HG02763 (cell line): ENCODE results near the gene RALGPS2.

Source experiments
- ATAC-seq: cut with Tn5 transposase; IDR thresholded peaks from one replicate; pipeline ENCODE4 v1.9.1; 2021; ENCODE audit warnings: mild to moderate bottlenecking, moderate library complexity; ENCODE audit not compliant: unreplicated experiment

Gene RALGPS2

GRCh38 chr1:178862416-178862815 is 137.4 kb downstream of the RALGPS2 start:
- no peak for ATAC-seq

GRCh38 chr1:178862864-178863263 is 137.8 kb downstream of the RALGPS2 start:
- ATAC-seq = no peak

GRCh38 chr1:178864326-178864725 is 139.3 kb downstream of the RALGPS2 start:
- no peak for ATAC-seq

- ATAC-seq = no peak
These were observed 142.6 kb downstream of the RALGPS2 start for GRCh38 chr1:178867670-178868069.

- ATAC-seq = no peak
These were observed 143.7 kb downstream of the RALGPS2 start for GRCh38 chr1:178868706-178869105.

- no peak for ATAC-seq
These were observed 144.2 kb downstream of the RALGPS2 start for GRCh38 chr1:178869119-178869697.

- no peak for ATAC-seq
These were observed 145.2 kb downstream of the RALGPS2 start for GRCh38 chr1:178870221-178870620.

GRCh38 chr1:178870944-178871343 is 145.9 kb downstream of the RALGPS2 start, which contains the start of gene ANGPTL1:
TSS of gene ANGPTL1 (minus strand) at chr1:178871077. CDS start at chr1:178865776, 5,301 bp downstream.
- no peak for ATAC-seq

GRCh38 chr1:178871551-178872320 is 146.7 kb downstream of the RALGPS2 start:
- no peak for ATAC-seq

- ATAC-seq = no peak
These were observed 149.9 kb downstream of the RALGPS2 start for GRCh38 chr1:178874966-178875365.

- no peak for ATAC-seq
These were observed 150.9 kb downstream of the RALGPS2 start for GRCh38 chr1:178875936-178876335.

- ATAC-seq = no peak
These were observed 152.9 kb downstream of the RALGPS2 start for GRCh38 chr1:178877896-178878295.

GRCh38 chr1:178881950-178882349 is 156.9 kb downstream of the RALGPS2 start:
- no peak for ATAC-seq

GRCh38 chr1:178885869-178886268 is 160.8 kb downstream of the RALGPS2 start:
- no peak for ATAC-seq

GRCh38 chr1:178886551-178886950 is 161.5 kb downstream of the RALGPS2 start:
- no peak for ATAC-seq

- ATAC-seq = no peak
These were observed 170.9 kb downstream of the RALGPS2 start for GRCh38 chr1:178895928-178896327.

GRCh38 chr1:178898401-178898800 is 173.4 kb downstream of the RALGPS2 start:
- ATAC-seq = no peak

GRCh38 chr1:178899402-178899801 is 174.4 kb downstream of the RALGPS2 start:
- ATAC-seq = no peak

GRCh38 chr1:178901482-178902125 is 176.6 kb downstream of the RALGPS2 start:
- no peak for ATAC-seq

GRCh38 chr1:178908358-178908757 is 183.3 kb downstream of the RALGPS2 start:
- no peak for ATAC-seq

- no peak for ATAC-seq
These were observed 185.0 kb downstream of the RALGPS2 start for GRCh38 chr1:178910023-178910422.

GRCh38 chr1:178912597-178912996 is 187.6 kb downstream of the RALGPS2 start:
- no peak for ATAC-seq
